ENCODE measurements around the gene KCNJ5. TPM values are rescaled to one million over a fixed set of nuclear protein-coding genes. Genes with fewer than 3 reads are reported as not detected.

Gene KCNJ5
- polyA plus RNA-seq (2013, experiment 1 of 2) = 0.74 TPM
- 0.66 TPM for polyA plus RNA-seq (2013, experiment 2 of 2)

- Histone ChIP-seq H3K27ac (ENCODE audit: low read depth, low read length, severe bottlenecking) (no peak within 1 kb of the TSS), H3K4me3 (ENCODE audit: extremely low read depth, insufficient read depth, low read length, poor library complexity, severe bottlenecking) (peak within 1 kb of the TSS; percentile 41), H3K4me1 (ENCODE audit: control insufficient read depth, insufficient read depth, low read length, poor library complexity, severe bottlenecking) (peaks cover 8% of the 10 kb centered on the region), H3K36me3 (ENCODE audit: control insufficient read depth, insufficient read depth, low read length) (no peaks in the 10 kb centered on the region), H3K9me3 (ENCODE audit: control insufficient read depth, low read length) (no peaks in the 10 kb centered on the region)
- 0 to 1% methylated on average over 55 to 59 of the region's 85 CpGs for WGBS, 2 experiments (ENCODE audit: insufficient coverage in 2 of 2)
Observed at GRCh38 chr11:128890543-128891368, at the start of gene KCNJ5. KCNJ5 (plus strand) TSS chr11:128891356; CDS start chr11:128911274, 19,918 bp downstream.

- peaks cover under 1% of the 10 kb centered on the region for H3K4me1 ChIP-seq (ENCODE audit: control insufficient read depth, insufficient read depth, low read length, poor library complexity, severe bottlenecking)
- H3K9me3 ChIP-seq (ENCODE audit: control insufficient read depth, low read length) = peaks cover 5% of the 10 kb centered on the region
- WGBS, 2 experiments (ENCODE audit: insufficient coverage in 2 of 2) = 100% methylated on average over 1 of the region's 7 CpGs; no CpG with 5 or more reads in 1 of the 2 experiments
- H3K27ac ChIP-seq (ENCODE audit: low read depth, low read length, severe bottlenecking) = no peak overlapping the region
- no peak overlapping the region for H3K4me3 ChIP-seq (ENCODE audit: extremely low read depth, insufficient read depth, low read length, poor library complexity, severe bottlenecking)
- no peaks in the 10 kb centered on the region for H3K36me3 ChIP-seq (ENCODE audit: control insufficient read depth, insufficient read depth, low read length)
Observed at GRCh38 chr11:128841461-128842072, 49.6 kb upstream of the KCNJ5 start.

GRCh38 chr11:128843198-128843785 lies 47.9 kb upstream of the KCNJ5 start:
- H3K27ac ChIP-seq (ENCODE audit: low read depth, low read length, severe bottlenecking) = no peak overlapping the region
- peaks cover 5% of the 10 kb centered on the region for H3K9me3 ChIP-seq (ENCODE audit: control insufficient read depth, low read length)
- H3K36me3 ChIP-seq (ENCODE audit: control insufficient read depth, insufficient read depth, low read length) = no peaks in the 10 kb centered on the region
- no peak overlapping the region for H3K4me3 ChIP-seq (ENCODE audit: extremely low read depth, insufficient read depth, low read length, poor library complexity, severe bottlenecking)
- no peaks in the 10 kb centered on the region for H3K4me1 ChIP-seq (ENCODE audit: control insufficient read depth, insufficient read depth, low read length, poor library complexity, severe bottlenecking)
- WGBS, 2 experiments (ENCODE audit: insufficient coverage in 2 of 2) = 100% methylated on average over 1 of the region's 2 CpGs; no CpG with 5 or more reads in 1 of the 2 experiments

- Histone ChIP-seq H3K36me3 (ENCODE audit: control insufficient read depth, insufficient read depth, low read length) (no peaks in the 10 kb centered on the region), H3K4me3 (ENCODE audit: extremely low read depth, insufficient read depth, low read length, poor library complexity, severe bottlenecking) (no peak overlapping the region), H3K4me1 (ENCODE audit: control insufficient read depth, insufficient read depth, low read length, poor library complexity, severe bottlenecking) (no peaks in the 10 kb centered on the region), H3K9me3 (ENCODE audit: control insufficient read depth, low read length) (no peaks in the 10 kb centered on the region), H3K27ac (ENCODE audit: low read depth, low read length, severe bottlenecking) (no peak overlapping the region)
- WGBS, 2 experiments (ENCODE audit: insufficient coverage in 2 of 2) = 100% methylated on average over 1 of the region's 2 CpGs; no CpG with 5 or more reads in 1 of the 2 experiments
Observed at GRCh38 chr11:128845334-128845780, 45.8 kb upstream of the KCNJ5 start.

GRCh38 chr11:128846985-128847384 lies 44.2 kb upstream of the KCNJ5 start:
- no peaks in the 10 kb centered on the region for H3K9me3 ChIP-seq (ENCODE audit: control insufficient read depth, low read length)
- H3K4me3 ChIP-seq (ENCODE audit: extremely low read depth, insufficient read depth, low read length, poor library complexity, severe bottlenecking) = no peak overlapping the region
- H3K27ac ChIP-seq (ENCODE audit: low read depth, low read length, severe bottlenecking) = no peak overlapping the region
- H3K36me3 ChIP-seq (ENCODE audit: control insufficient read depth, insufficient read depth, low read length) = no peaks in the 10 kb centered on the region
- 93 to 97% methylated on average over 4 of the region's 4 CpGs for WGBS, 2 experiments (ENCODE audit: insufficient coverage in 2 of 2)
- H3K4me1 ChIP-seq (ENCODE audit: control insufficient read depth, insufficient read depth, low read length, poor library complexity, severe bottlenecking) = no peaks in the 10 kb centered on the region

GRCh38 chr11:128848815-128849455 lies 42.2 kb upstream of the KCNJ5 start:
- WGBS, 2 experiments (ENCODE audit: insufficient coverage in 2 of 2) = 11 to 14% methylated on average over 7 to 9 of the region's 10 CpGs
- Histone ChIP-seq H3K4me3 (ENCODE audit: extremely low read depth, insufficient read depth, low read length, poor library complexity, severe bottlenecking) (no peak overlapping the region), H3K27ac (ENCODE audit: low read depth, low read length, severe bottlenecking) (no peak overlapping the region)

GRCh38 chr11:128852327-128853023 lies 38.7 kb upstream of the KCNJ5 start:
- H3K4me3 ChIP-seq (ENCODE audit: extremely low read depth, insufficient read depth, low read length, poor library complexity, severe bottlenecking) = no peak overlapping the region
- 93 to 94% methylated on average over 10 to 12 of the region's 13 CpGs for WGBS, 2 experiments (ENCODE audit: insufficient coverage in 2 of 2)

More at GRCh38 chr11:128848815-128849455, 42.2 kb upstream of the KCNJ5 start:
- Histone ChIP-seq H3K4me1 (ENCODE audit: control insufficient read depth, insufficient read depth, low read length, poor library complexity, severe bottlenecking) (no peaks in the 10 kb centered on the region), H3K9me3 (ENCODE audit: control insufficient read depth, low read length) (no peaks in the 10 kb centered on the region), H3K36me3 (ENCODE audit: control insufficient read depth, insufficient read depth, low read length) (no peaks in the 10 kb centered on the region)

GRCh38 chr11:128853559-128853958 lies 37.6 kb upstream of the KCNJ5 start:
- H3K4me3 ChIP-seq (ENCODE audit: extremely low read depth, insufficient read depth, low read length, poor library complexity, severe bottlenecking) = no peak overlapping the region
- H3K9me3 ChIP-seq (ENCODE audit: control insufficient read depth, low read length) = no peaks in the 10 kb centered on the region
- 88 to 100% methylated on average over 4 to 5 of the region's 6 CpGs for WGBS, 2 experiments (ENCODE audit: insufficient coverage in 2 of 2)
- H3K36me3 ChIP-seq (ENCODE audit: control insufficient read depth, insufficient read depth, low read length) = no peaks in the 10 kb centered on the region
- H3K27ac ChIP-seq (ENCODE audit: low read depth, low read length, severe bottlenecking) = no peak overlapping the region
- no peaks in the 10 kb centered on the region for H3K4me1 ChIP-seq (ENCODE audit: control insufficient read depth, insufficient read depth, low read length, poor library complexity, severe bottlenecking)

More at GRCh38 chr11:128852327-128853023, 38.7 kb upstream of the KCNJ5 start:
- Histone ChIP-seq H3K9me3 (ENCODE audit: control insufficient read depth, low read length) (no peaks in the 10 kb centered on the region), H3K4me1 (ENCODE audit: control insufficient read depth, insufficient read depth, low read length, poor library complexity, severe bottlenecking) (no peaks in the 10 kb centered on the region), H3K36me3 (ENCODE audit: control insufficient read depth, insufficient read depth, low read length) (no peaks in the 10 kb centered on the region), H3K27ac (ENCODE audit: low read depth, low read length, severe bottlenecking) (no peak overlapping the region)

GRCh38 chr11:128854841-128855240 lies 36.3 kb upstream of the KCNJ5 start:
- Histone ChIP-seq H3K27ac (ENCODE audit: low read depth, low read length, severe bottlenecking) (no peak overlapping the region), H3K4me1 (ENCODE audit: control insufficient read depth, insufficient read depth, low read length, poor library complexity, severe bottlenecking) (no peaks in the 10 kb centered on the region), H3K4me3 (ENCODE audit: extremely low read depth, insufficient read depth, low read length, poor library complexity, severe bottlenecking) (no peak overlapping the region), H3K9me3 (ENCODE audit: control insufficient read depth, low read length) (no peaks in the 10 kb centered on the region), H3K36me3 (ENCODE audit: control insufficient read depth, insufficient read depth, low read length) (no peaks in the 10 kb centered on the region)
- 88 to 90% methylated on average over 5 to 7 of the region's 7 CpGs for WGBS, 2 experiments (ENCODE audit: insufficient coverage in 2 of 2)

- Histone ChIP-seq H3K9me3 (ENCODE audit: control insufficient read depth, low read length) (no peaks in the 10 kb centered on the region), H3K36me3 (ENCODE audit: control insufficient read depth, insufficient read depth, low read length) (no peaks in the 10 kb centered on the region), H3K4me3 (ENCODE audit: extremely low read depth, insufficient read depth, low read length, poor library complexity, severe bottlenecking) (no peak overlapping the region), H3K27ac (ENCODE audit: low read depth, low read length, severe bottlenecking) (no peak overlapping the region), H3K4me1 (ENCODE audit: control insufficient read depth, insufficient read depth, low read length, poor library complexity, severe bottlenecking) (no peaks in the 10 kb centered on the region)
- WGBS, 2 experiments (ENCODE audit: insufficient coverage in 2 of 2) = 94 to 96% methylated on average over 5 to 6 of the region's 6 CpGs
Observed at GRCh38 chr11:128856241-128856640, 34.9 kb upstream of the KCNJ5 start.
